SK-N-SH (cell line): Measurements from ENCODE around the gene AP3B2. TPM values are rescaled to one million over a fixed set of nuclear protein-coding genes. Genes with fewer than 3 reads are reported as not detected.

Source experiments
- CTCF ChIA-PET: fragments of 300-600, 350-600 bp; formaldehyde crosslinking; extraction: SDS; loops from one replicate; lab custom pipeline; 2021; lab: Yijun Ruan, JAX
- POLR2A ChIA-PET: fragments of 350-600 bp; sonication (Branson Sonifier 250); formaldehyde crosslinking; extraction: SDS; loops from one replicate; lab custom pipeline; 2020; ENCODE audit warnings: antibody characterized with exemption, inconsistent platforms; lab: Yijun Ruan, JAX
- DNase-seq: peaks from one replicate; pipeline ENCODE4 v3.0.0; 2012
- H2AFZ ChIP-seq: fragments of 200-600 bp; sonication (generic); 2 replicates; pipeline ENCODE4 v1.8.1; 2016; ENCODE audit warnings: antibody characterized with exemption, mild to moderate bottlenecking, low read depth
- H3F3A ChIP-seq: fragments of 200-600 bp; sonication (generic); replicated peaks from 2 replicates; pipeline ENCODE3; 2016; ENCODE audit warnings: antibody characterized with exemption, mild to moderate bottlenecking; ENCODE audit not compliant: insufficient read depth
- H3K27ac ChIP-seq, 2 experiments: fragments of 200-500 bp in 1 of 2; fragments of 200-600 bp in 1 of 2; sonication (Bioruptor generic) in 1 of 2; sonication (generic), shearing (Covaris generic) in 1 of 2; 2 replicates each; pipeline versions ENCODE4 v1.5.1 to v1.6.1; 2014 to 2016; ENCODE audit warnings: low read depth in 2 of 2, inconsistent platforms in 1 of 2, low read length in 1 of 2, mild to moderate bottlenecking in 1 of 2, mixed read lengths in 1 of 2
- H3K27me3 ChIP-seq: fragments of 200-600 bp; sonication (generic), shearing (Covaris generic); 2 replicates; pipeline ENCODE4 v1.6.1; 2016; ENCODE audit warnings: mixed run types; ENCODE audit not compliant: insufficient read depth
- H3K36me3 ChIP-seq, 2 experiments: fragments of 200-500 bp in 1 of 2; fragments of 200-600 bp in 1 of 2; sonication (Bioruptor generic) in 1 of 2; sonication (generic) in 1 of 2; replicated peaks in 1 of 2; 2 replicates each; pipeline versions ENCODE3 to v1.5.1; 2014 to 2016; ENCODE audit warnings: low read length in 1 of 2, mild to moderate bottlenecking in 1 of 2; ENCODE audit not compliant: insufficient read depth in 2 of 2, control insufficient read depth in 1 of 2
- H3K4me1 ChIP-seq, 2 experiments: fragments of 200-500 bp in 1 of 2; fragments of 200-600 bp in 1 of 2; sonication (Bioruptor generic) in 1 of 2; sonication (generic), shearing (Covaris generic) in 1 of 2; 2 replicates each; pipeline versions ENCODE4 v1.5.1 to v1.6.1; 2014 to 2016; ENCODE audit warnings: low read depth in 1 of 2, low read length in 1 of 2, mixed run types in 1 of 2; ENCODE audit not compliant: insufficient read depth in 2 of 2, control insufficient read depth in 1 of 2
- H3K4me2 ChIP-seq: fragments of 200-600 bp; sonication (generic), shearing (Covaris generic); 2 replicates; pipeline ENCODE4 v1.6.1; 2017; ENCODE audit warnings: mixed run types
- H3K4me3 ChIP-seq, 2 experiments: fragments of 200-500 bp in 1 of 2; fragments of 200-600 bp in 1 of 2; sonication (Bioruptor generic) in 1 of 2; sonication (generic), shearing (Covaris generic) in 1 of 2; 2 replicates each; pipeline versions ENCODE4 v1.5.1 to v1.8.1; 2014 to 2016; ENCODE audit warnings: low read depth in 2 of 2, inconsistent platforms in 1 of 2, low read length in 1 of 2, mild to moderate bottlenecking in 1 of 2, mixed read lengths in 1 of 2, moderate library complexity in 1 of 2
- H3K79me2 ChIP-seq: fragments of 200-600 bp; sonication (generic); 2 replicates; pipeline ENCODE4 v1.8.1; 2017; ENCODE audit warnings: mild to moderate bottlenecking; ENCODE audit not compliant: insufficient read depth
- H3K9ac ChIP-seq: fragments of 200-600 bp; sonication (generic); 2 replicates; pipeline ENCODE4 v1.6.1; 2017; ENCODE audit warnings: mixed run types
- H3K9me2 ChIP-seq: fragments of 200-600 bp; sonication (generic); 2 replicates; pipeline ENCODE4 v1.6.1; 2017; ENCODE audit warnings: mixed run types
- H3K9me3 ChIP-seq: fragments of 200-600 bp; sonication (generic); 2 replicates; pipeline ENCODE4 v1.6.1; 2017; ENCODE audit warnings: mixed run types, mild to moderate bottlenecking, moderate library complexity
- H4K20me1 ChIP-seq: fragments of 200-600 bp; sonication (generic); 2 replicates; pipeline ENCODE4 v1.6.1; 2017; ENCODE audit warnings: mild to moderate bottlenecking, mixed run types; ENCODE audit not compliant: insufficient read depth
- FOXJ3 ChIP-seq: sonication (generic); formaldehyde crosslinking; IDR thresholded peaks from 2 replicates; pipeline ENCODE4 v1.5.1; 2020; ENCODE audit warnings: mild to moderate bottlenecking, missing genetic modification reagents
- GABPA ChIP-seq: IDR thresholded peaks from 2 replicates; pipeline ENCODE4 v1.4.0; 2012; ENCODE audit warnings: low read depth, mild to moderate bottlenecking
- NFIC ChIP-seq: IDR thresholded peaks from 2 replicates; pipeline ENCODE4 v1.4.0; 2012; ENCODE audit warnings: borderline replicate concordance
- POLR2AphosphoS5 ChIP-seq: IDR thresholded peaks from 2 replicates; pipeline ENCODE4 v1.6.1; 2012; ENCODE audit warnings: low read depth, low read length
- SMC3 ChIP-seq: IDR thresholded peaks from 2 replicates; pipeline ENCODE4 v1.6.1; 2012; ENCODE audit warnings: low read depth, low read length, improper control_type of control experiment
- WGBS: methylation state at CpG from one replicate; pipeline ENCODE4 v1.1.6; 2017; ENCODE audit warnings: low lambda C conversion rate; 5-methylcytosine and 5-hydroxymethylcytosine counted together
- polyA plus RNA-seq, 3 experiments: library from polyadenylated mRNA; depleted of rRNA; stranded (reverse); fragments of >200 nt; gene quantifications; 2 replicates each; pipeline ENCODE4 v1.2.3, GENCODE V29; 2012
- TF ChIP-seq, protein P1 (sequence below): IDR thresholded peaks from 2 replicates; pipeline ENCODE4 v1.4.0; 2012; ENCODE audit warnings: low read depth, borderline replicate concordance
- TF ChIP-seq, protein P2 (sequence below): IDR thresholded peaks from 2 replicates; pipeline ENCODE4; 2012
- TF ChIP-seq, protein P3 (sequence below): IDR thresholded peaks from 2 replicates; pipeline ENCODE4 v1.4.0; 2012; ENCODE audit warnings: low read depth, borderline replicate concordance
- TF ChIP-seq, protein P4 (sequence below): fragments of 150-350 bp; IDR thresholded peaks from 2 replicates; pipeline ENCODE4 v1.6.1; 2016; ENCODE audit warnings: mild to moderate bottlenecking, low read depth, low read length
- TF ChIP-seq, protein P5 (sequence below): fragments of 200-600 bp; sonication (generic); IDR thresholded peaks from 2 replicates; pipeline ENCODE4 v1.6.1; 2017; ENCODE audit warnings: antibody characterized with exemption, mild to moderate bottlenecking, moderate library complexity

Gene AP3B2
- polyA plus RNA-seq, 1 of the 3 experiments (the other 2 are of a cell fraction) = 0.77 TPM

DNA sequence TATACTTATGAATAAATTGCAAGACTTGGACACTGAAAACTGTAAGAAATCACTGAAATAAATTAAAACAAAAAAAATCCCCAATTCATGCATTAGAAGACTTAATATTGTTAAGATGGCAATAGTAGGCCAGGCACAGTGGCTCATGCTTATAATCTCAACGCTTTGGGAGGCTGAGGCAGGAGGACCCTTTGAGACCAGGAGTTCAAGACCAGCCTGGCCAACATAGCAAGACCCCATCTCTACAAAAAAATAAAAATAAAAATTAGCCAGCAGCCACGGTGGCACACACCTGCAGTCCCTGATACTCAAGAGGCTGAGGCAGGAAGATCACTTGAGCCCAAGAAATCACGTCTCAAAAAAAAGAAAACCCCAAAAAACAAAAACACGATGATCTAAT is 98.3 kb downstream of the AP3B2 start:
- H2AFZ ChIP-seq = no peak overlapping the region
- H3K36me3 ChIP-seq = no peaks in the 10 kb centered on the region
- H3K9me3 ChIP-seq = no peaks in the 10 kb centered on the region
- H3K9ac ChIP-seq = no peak overlapping the region
- no peaks in the 10 kb centered on the region for H4K20me1 ChIP-seq
- H3K4me2 ChIP-seq = no peak overlapping the region
- no peak for DNase-seq
- H3F3A ChIP-seq = no peaks in the 10 kb centered on the region
- no peaks in the 10 kb centered on the region for H3K9me2 ChIP-seq
- CTCF ChIA-PET = no interaction called here
- POLR2A ChIA-PET = no interaction called here
- no peaks in the 10 kb centered on the region for H3K27me3 ChIP-seq
- TF ChIP-seq, protein P1, sequence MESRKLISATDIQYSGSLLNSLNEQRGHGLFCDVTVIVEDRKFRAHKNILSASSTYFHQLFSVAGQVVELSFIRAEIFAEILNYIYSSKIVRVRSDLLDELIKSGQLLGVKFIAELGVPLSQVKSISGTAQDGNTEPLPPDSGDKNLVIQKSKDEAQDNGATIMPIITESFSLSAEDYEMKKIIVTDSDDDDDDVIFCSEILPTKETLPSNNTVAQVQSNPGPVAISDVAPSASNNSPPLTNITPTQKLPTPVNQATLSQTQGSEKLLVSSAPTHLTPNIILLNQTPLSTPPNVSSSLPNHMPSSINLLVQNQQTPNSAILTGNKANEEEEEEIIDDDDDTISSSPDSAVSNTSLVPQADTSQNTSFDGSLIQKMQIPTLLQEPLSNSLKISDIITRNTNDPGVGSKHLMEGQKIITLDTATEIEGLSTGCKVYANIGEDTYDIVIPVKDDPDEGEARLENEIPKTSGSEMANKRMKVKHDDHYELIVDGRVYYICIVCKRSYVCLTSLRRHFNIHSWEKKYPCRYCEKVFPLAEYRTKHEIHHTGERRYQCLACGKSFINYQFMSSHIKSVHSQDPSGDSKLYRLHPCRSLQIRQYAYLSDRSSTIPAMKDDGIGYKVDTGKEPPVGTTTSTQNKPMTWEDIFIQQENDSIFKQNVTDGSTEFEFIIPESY = no peak
- TF ChIP-seq, protein P2, sequence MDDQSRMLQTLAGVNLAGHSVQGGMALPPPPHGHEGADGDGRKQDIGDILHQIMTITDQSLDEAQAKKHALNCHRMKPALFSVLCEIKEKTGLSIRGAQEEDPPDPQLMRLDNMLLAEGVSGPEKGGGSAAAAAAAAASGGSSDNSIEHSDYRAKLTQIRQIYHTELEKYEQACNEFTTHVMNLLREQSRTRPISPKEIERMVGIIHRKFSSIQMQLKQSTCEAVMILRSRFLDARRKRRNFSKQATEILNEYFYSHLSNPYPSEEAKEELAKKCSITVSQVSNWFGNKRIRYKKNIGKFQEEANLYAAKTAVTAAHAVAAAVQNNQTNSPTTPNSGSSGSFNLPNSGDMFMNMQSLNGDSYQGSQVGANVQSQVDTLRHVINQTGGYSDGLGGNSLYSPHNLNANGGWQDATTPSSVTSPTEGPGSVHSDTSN = no peak
- TF ChIP-seq POLR2AphosphoS5 = no peak
- no peak for TF ChIP-seq FOXJ3
- no peak for TF ChIP-seq SMC3
- TF ChIP-seq GABPA = no peak
- TF ChIP-seq, protein P3, sequence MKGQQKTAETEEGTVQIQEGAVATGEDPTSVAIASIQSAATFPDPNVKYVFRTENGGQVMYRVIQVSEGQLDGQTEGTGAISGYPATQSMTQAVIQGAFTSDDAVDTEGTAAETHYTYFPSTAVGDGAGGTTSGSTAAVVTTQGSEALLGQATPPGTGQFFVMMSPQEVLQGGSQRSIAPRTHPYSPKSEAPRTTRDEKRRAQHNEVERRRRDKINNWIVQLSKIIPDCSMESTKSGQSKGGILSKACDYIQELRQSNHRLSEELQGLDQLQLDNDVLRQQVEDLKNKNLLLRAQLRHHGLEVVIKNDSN = no peak
- no peak for TF ChIP-seq NFIC
- TF ChIP-seq, protein P4, sequence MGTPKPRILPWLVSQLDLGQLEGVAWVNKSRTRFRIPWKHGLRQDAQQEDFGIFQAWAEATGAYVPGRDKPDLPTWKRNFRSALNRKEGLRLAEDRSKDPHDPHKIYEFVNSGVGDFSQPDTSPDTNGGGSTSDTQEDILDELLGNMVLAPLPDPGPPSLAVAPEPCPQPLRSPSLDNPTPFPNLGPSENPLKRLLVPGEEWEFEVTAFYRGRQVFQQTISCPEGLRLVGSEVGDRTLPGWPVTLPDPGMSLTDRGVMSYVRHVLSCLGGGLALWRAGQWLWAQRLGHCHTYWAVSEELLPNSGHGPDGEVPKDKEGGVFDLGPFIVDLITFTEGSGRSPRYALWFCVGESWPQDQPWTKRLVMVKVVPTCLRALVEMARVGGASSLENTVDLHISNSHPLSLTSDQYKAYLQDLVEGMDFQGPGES = no peak
- TF ChIP-seq, protein P5, sequence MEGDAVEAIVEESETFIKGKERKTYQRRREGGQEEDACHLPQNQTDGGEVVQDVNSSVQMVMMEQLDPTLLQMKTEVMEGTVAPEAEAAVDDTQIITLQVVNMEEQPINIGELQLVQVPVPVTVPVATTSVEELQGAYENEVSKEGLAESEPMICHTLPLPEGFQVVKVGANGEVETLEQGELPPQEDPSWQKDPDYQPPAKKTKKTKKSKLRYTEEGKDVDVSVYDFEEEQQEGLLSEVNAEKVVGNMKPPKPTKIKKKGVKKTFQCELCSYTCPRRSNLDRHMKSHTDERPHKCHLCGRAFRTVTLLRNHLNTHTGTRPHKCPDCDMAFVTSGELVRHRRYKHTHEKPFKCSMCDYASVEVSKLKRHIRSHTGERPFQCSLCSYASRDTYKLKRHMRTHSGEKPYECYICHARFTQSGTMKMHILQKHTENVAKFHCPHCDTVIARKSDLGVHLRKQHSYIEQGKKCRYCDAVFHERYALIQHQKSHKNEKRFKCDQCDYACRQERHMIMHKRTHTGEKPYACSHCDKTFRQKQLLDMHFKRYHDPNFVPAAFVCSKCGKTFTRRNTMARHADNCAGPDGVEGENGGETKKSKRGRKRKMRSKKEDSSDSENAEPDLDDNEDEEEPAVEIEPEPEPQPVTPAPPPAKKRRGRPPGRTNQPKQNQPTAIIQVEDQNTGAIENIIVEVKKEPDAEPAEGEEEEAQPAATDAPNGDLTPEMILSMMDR = no peak
- H3K27ac ChIP-seq = no peak overlapping the region
- H3K79me2 ChIP-seq = no peaks in the 10 kb centered on the region
- H3K4me1 ChIP-seq = no peaks in the 10 kb centered on the region
- no peak overlapping the region for H3K4me3 ChIP-seq
- WGBS = 53% methylated on average over 4 of the region's 4 CpGs

Other genes starting within 250 kb of the AP3B2 start
- gene RPS17, start 169.4 kb downstream of the AP3B2 start, polyA plus RNA-seq (2012; rRNA removed) = 8,662 and 9,168 TPM in 2 replicates
- gene CPEB1, start 62.5 kb downstream of the AP3B2 start, polyA plus RNA-seq (2012; rRNA removed) = 2.6 and 3.1 TPM in 2 replicates
- gene FSD2, start 96.2 kb upstream of the AP3B2 start, polyA plus RNA-seq (2012; rRNA removed) = not detected in 2 replicates
- gene WHAMM, start 99.8 kb upstream of the AP3B2 start, polyA plus RNA-seq (2012; rRNA removed) = 1.9 and 2.3 TPM in 2 replicates
- gene HOMER2, start 242.8 kb upstream of the AP3B2 start, polyA plus RNA-seq (2012; rRNA removed) = 7.3 and 8.2 TPM in 2 replicates